Liver (tissue), 3 donors: Measurements from ENCODE around the gene KDM2B.

Experiments used
- EGR1 ChIP-seq, 2 donors: IDR thresholded peaks; 2 replicates each; pipeline ENCODE4 v1.6.1; 2016 to 2018; ENCODE audit warnings: antibody characterized with exemption in 2 of 2, low read depth in 2 of 2
- FOXA1 ChIP-seq: IDR thresholded peaks from 2 replicates; pipeline ENCODE4 v1.6.1; 2016; ENCODE audit warnings: antibody characterized with exemption
- JUND ChIP-seq, 2 donors: IDR thresholded peaks; 2 replicates each; pipeline ENCODE4 v1.6.1; 2016; ENCODE audit warnings: antibody characterized with exemption in 2 of 2
- RAD21 ChIP-seq, 2 donors: IDR thresholded peaks; 2 replicates each; pipeline ENCODE4 v1.6.1; 2016; ENCODE audit warnings: antibody characterized with exemption in 2 of 2, mild to moderate bottlenecking in 2 of 2
- SP1 ChIP-seq: IDR thresholded peaks from 2 replicates; pipeline ENCODE4 v1.6.1; 2018; ENCODE audit warnings: antibody characterized with exemption, mild to moderate bottlenecking
- YY1 ChIP-seq: IDR thresholded peaks from 2 replicates; pipeline ENCODE4 v1.6.1; 2016; ENCODE audit warnings: antibody characterized with exemption, mild to moderate bottlenecking
- TF ChIP-seq, protein P1 (sequence below): fragments of 150-350 bp; IDR thresholded peaks from 2 replicates; pipeline ENCODE4 v1.5.1; 2017; ENCODE audit warnings: improper control_type of control experiment, low read depth, low read length; ENCODE audit not compliant: missing input control
- TF ChIP-seq, protein P2 (sequence below): IDR thresholded peaks from 2 replicates; pipeline ENCODE4 v1.6.1; 2016; ENCODE audit warnings: antibody characterized with exemption, mild to moderate bottlenecking
- TF ChIP-seq, protein P3 (sequence below): IDR thresholded peaks from 2 replicates; pipeline ENCODE4 v1.6.1; 2016; ENCODE audit warnings: antibody characterized with exemption
- TF ChIP-seq, protein P4 (sequence below): IDR thresholded peaks from 2 replicates; pipeline ENCODE4 v1.6.1; 2016; ENCODE audit warnings: antibody characterized with exemption
- donor health status: healthy.
- donor health status: healthy.

DNA sequence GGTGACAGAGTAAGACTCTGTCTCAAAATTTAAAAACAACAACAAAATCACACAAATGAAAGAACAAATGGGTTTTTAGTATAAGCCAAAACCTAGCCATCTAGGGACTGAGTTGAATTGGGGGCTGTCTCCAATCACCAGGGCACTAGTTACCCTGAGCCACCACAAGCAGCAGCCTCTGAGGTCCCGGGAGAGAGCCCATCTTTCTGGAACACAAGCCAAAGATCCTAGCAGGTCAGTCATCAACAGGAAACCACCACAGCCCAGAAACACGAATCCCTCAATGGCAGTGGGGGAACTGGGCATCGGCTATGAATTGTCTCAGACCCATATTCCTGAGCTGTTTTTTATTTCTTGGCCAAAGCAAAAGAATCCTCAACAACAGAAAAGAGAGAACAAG, 75.3 kb downstream of the KDM2B start:
- TF ChIP-seq, protein P1, sequence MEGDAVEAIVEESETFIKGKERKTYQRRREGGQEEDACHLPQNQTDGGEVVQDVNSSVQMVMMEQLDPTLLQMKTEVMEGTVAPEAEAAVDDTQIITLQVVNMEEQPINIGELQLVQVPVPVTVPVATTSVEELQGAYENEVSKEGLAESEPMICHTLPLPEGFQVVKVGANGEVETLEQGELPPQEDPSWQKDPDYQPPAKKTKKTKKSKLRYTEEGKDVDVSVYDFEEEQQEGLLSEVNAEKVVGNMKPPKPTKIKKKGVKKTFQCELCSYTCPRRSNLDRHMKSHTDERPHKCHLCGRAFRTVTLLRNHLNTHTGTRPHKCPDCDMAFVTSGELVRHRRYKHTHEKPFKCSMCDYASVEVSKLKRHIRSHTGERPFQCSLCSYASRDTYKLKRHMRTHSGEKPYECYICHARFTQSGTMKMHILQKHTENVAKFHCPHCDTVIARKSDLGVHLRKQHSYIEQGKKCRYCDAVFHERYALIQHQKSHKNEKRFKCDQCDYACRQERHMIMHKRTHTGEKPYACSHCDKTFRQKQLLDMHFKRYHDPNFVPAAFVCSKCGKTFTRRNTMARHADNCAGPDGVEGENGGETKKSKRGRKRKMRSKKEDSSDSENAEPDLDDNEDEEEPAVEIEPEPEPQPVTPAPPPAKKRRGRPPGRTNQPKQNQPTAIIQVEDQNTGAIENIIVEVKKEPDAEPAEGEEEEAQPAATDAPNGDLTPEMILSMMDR = no peak
- TF ChIP-seq JUND (IDR thresholded peaks at IDR 0.05) (no peak), RAD21 (IDR thresholded peaks at IDR 0.05) (no peak), SP1 (no peak), FOXA1 (no peak), YY1 (no peak), EGR1 (IDR thresholded peaks at IDR 0.05; ENCODE audit: low read depth in 2 of 2) (no peak)
- TF ChIP-seq, protein P2, sequence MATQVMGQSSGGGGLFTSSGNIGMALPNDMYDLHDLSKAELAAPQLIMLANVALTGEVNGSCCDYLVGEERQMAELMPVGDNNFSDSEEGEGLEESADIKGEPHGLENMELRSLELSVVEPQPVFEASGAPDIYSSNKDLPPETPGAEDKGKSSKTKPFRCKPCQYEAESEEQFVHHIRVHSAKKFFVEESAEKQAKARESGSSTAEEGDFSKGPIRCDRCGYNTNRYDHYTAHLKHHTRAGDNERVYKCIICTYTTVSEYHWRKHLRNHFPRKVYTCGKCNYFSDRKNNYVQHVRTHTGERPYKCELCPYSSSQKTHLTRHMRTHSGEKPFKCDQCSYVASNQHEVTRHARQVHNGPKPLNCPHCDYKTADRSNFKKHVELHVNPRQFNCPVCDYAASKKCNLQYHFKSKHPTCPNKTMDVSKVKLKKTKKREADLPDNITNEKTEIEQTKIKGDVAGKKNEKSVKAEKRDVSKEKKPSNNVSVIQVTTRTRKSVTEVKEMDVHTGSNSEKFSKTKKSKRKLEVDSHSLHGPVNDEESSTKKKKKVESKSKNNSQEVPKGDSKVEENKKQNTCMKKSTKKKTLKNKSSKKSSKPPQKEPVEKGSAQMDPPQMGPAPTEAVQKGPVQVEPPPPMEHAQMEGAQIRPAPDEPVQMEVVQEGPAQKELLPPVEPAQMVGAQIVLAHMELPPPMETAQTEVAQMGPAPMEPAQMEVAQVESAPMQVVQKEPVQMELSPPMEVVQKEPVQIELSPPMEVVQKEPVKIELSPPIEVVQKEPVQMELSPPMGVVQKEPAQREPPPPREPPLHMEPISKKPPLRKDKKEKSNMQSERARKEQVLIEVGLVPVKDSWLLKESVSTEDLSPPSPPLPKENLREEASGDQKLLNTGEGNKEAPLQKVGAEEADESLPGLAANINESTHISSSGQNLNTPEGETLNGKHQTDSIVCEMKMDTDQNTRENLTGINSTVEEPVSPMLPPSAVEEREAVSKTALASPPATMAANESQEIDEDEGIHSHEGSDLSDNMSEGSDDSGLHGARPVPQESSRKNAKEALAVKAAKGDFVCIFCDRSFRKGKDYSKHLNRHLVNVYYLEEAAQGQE = no peak
- TF ChIP-seq, protein P3, sequence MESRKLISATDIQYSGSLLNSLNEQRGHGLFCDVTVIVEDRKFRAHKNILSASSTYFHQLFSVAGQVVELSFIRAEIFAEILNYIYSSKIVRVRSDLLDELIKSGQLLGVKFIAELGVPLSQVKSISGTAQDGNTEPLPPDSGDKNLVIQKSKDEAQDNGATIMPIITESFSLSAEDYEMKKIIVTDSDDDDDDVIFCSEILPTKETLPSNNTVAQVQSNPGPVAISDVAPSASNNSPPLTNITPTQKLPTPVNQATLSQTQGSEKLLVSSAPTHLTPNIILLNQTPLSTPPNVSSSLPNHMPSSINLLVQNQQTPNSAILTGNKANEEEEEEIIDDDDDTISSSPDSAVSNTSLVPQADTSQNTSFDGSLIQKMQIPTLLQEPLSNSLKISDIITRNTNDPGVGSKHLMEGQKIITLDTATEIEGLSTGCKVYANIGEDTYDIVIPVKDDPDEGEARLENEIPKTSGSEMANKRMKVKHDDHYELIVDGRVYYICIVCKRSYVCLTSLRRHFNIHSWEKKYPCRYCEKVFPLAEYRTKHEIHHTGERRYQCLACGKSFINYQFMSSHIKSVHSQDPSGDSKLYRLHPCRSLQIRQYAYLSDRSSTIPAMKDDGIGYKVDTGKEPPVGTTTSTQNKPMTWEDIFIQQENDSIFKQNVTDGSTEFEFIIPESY = no peak
- TF ChIP-seq, protein P4, sequence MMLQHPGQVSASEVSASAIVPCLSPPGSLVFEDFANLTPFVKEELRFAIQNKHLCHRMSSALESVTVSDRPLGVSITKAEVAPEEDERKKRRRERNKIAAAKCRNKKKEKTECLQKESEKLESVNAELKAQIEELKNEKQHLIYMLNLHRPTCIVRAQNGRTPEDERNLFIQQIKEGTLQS = no peak
